Suprapubic skin (tissue), 4 donors: ENCODE data around the gene DIP2C.

Experiments used
- EP300 ChIP-seq: sonication (generic); formaldehyde crosslinking; IDR thresholded peaks from one replicate; pipeline ENCODE4 v1.6.1; 2017; ENCODE audit warnings: antibody characterized with exemption
- POLR2A ChIP-seq, 2 donors: fragments of 450-650 bp; IDR thresholded peaks; one replicate each; pipeline ENCODE4 v1.6.1; 2017; ENCODE audit warnings: antibody characterized with exemption in 2 of 2, mild to moderate bottlenecking in 2 of 2, moderate library complexity in 2 of 2
- POLR2AphosphoS5 ChIP-seq, 3 donors: sonication (generic); formaldehyde crosslinking; IDR thresholded peaks; one replicate each; pipeline ENCODE4 v1.6.1; 2017; ENCODE audit warnings: antibody characterized with exemption in 3 of 3
- TF ChIP-seq, protein P1 (sequence below), 2 donors: fragments of 200-600 bp in 1 of 2; fragments of 450-650 bp in 1 of 2; sonication (generic) in 1 of 2; IDR thresholded peaks; one replicate each; pipeline ENCODE4 v1.5.1; 2016 to 2019; ENCODE audit warnings: antibody characterized with exemption in 2 of 2, mild to moderate bottlenecking in 1 of 2, moderate library complexity in 1 of 2

DNA sequence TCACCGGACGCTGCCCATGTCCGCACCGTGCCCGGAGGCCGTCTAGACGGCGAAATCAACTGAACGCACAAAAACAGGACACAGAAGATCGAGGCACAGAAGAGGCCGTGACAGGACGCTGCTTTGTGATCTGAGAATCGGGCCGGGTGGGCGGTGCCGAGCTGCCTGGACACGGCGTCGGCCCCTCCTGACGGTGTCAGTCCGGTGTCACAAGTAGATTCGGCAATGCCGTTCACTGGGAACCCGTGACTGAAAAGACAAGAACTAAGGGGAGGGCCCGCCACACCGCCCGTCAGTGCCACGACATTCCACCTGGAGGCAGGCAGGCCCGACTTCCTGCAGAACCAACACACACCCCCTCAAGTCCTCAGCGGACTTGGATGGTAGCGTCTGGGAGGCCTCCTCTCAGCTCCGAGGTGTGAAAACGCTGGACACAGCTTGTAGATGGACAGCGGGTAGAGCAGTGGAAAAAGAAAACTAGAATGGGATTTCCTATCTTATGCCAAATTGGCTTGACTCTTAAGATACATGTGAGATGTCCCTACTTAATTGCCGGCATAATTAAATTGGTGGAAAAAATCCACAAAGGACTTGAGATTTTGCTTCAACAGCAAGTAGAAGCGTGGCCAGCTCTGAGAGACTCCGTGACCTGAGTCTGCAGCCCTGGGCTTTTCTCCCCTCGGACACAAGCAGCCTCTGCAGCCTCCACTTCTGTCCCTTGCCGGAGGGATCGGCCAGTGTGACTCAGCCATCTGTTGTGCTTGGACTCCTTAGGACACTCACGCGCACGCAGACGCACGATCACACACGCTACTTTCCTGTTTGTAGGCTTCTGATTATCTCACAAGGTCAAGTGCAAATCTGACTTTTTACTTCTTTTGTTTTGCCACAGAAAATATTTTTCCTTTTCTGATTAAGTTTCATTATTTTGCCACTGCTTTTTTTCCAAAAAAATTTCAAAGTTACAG lies 269.0 kb downstream of the DIP2C start:
- TF ChIP-seq, protein P1, sequence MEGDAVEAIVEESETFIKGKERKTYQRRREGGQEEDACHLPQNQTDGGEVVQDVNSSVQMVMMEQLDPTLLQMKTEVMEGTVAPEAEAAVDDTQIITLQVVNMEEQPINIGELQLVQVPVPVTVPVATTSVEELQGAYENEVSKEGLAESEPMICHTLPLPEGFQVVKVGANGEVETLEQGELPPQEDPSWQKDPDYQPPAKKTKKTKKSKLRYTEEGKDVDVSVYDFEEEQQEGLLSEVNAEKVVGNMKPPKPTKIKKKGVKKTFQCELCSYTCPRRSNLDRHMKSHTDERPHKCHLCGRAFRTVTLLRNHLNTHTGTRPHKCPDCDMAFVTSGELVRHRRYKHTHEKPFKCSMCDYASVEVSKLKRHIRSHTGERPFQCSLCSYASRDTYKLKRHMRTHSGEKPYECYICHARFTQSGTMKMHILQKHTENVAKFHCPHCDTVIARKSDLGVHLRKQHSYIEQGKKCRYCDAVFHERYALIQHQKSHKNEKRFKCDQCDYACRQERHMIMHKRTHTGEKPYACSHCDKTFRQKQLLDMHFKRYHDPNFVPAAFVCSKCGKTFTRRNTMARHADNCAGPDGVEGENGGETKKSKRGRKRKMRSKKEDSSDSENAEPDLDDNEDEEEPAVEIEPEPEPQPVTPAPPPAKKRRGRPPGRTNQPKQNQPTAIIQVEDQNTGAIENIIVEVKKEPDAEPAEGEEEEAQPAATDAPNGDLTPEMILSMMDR (IDR thresholded peaks at IDR 0.05), result no peak
- TF ChIP-seq POLR2A (IDR thresholded peaks at IDR 0.05), result no peak
- TF ChIP-seq POLR2AphosphoS5 (IDR thresholded peaks at IDR 0.05), result no peak
- no peak for TF ChIP-seq EP300
